Colonic mucosa (tissue), 4 donors: ENCODE results near the gene SEC24D. TPM values are rescaled to one million over a fixed set of nuclear protein-coding genes. Genes with fewer than 3 reads are reported as not detected.

Source experiments
- DNase-seq: peaks from one replicate; pipeline ENCODE4 v3.0.0-alpha.2; 2020
- H3K27ac ChIP-seq: fragments of 200-600 bp; one replicate; pipeline ENCODE4 v1.8.0; 2021
- H3K27me3 ChIP-seq: fragments of 200-600 bp; one replicate; pipeline ENCODE4 v1.8.0; 2021
- H3K36me3 ChIP-seq: fragments of 200-600 bp; one replicate; pipeline ENCODE4 v1.8.0; 2021
- H3K4me1 ChIP-seq: fragments of 200-600 bp; one replicate; pipeline ENCODE4 v1.8.0; 2021; ENCODE audit warnings: mild to moderate bottlenecking
- H3K4me3 ChIP-seq: fragments of 200-600 bp; one replicate; pipeline ENCODE4 v1.8.0; 2021
- H3K9ac ChIP-seq, 2 donors: one replicate each; pipeline ENCODE4 v1.7.0; 2013; ENCODE audit warnings: control low read depth in 2 of 2, low read depth in 2 of 2, low read length in 2 of 2
- H3K9me3 ChIP-seq: fragments of 200-600 bp; one replicate; pipeline ENCODE4 v1.8.0; 2021
- intact Hi-C: fragments of 100-400 bp; cut with DNase I; formaldehyde crosslinking; loops from one replicate; pipeline ENCODE4 v1.14.1; 2022
- total RNA-seq, 2 donors: library from RNA; stranded (reverse); fragmentation: NEBNext Ultra II Directional in 1 of 2; extraction: Animal tissue kit (Norgen Biotek cat#: 25700) in 1 of 2; gene quantifications; one replicate each; pipeline ENCODE4 v1.2.1, GENCODE V29; 2021
- TF ChIP-seq, protein P1 (sequence below): fragments of 200-600 bp; IDR thresholded peaks from one replicate; pipeline ENCODE4 v1.8.0; 2022; ENCODE audit warnings: antibody characterized with exemption, mild to moderate bottlenecking
- donor health status: healthy.
- donor health status: DM: no; HTN: no; CAD: no.
- donor health status: DM: no; HTN: no; CAD: no.

Gene SEC24D
- total RNA-seq, 2 donors from 2014 or later, result 71.8 to 77.0 TPM

- Histone ChIP-seq H3K9ac (no peak overlapping the region), H3K4me3 (no peak overlapping the region), H3K9me3 (no peaks in the 10 kb centered on the region), H3K27me3 (no peaks in the 10 kb centered on the region), H3K27ac (no peak overlapping the region), H3K36me3 (peaks cover 1% of the 10 kb centered on the region), H3K4me1 (no peaks in the 10 kb centered on the region)
- DNase-seq, result no peak
- TF ChIP-seq, protein P1, sequence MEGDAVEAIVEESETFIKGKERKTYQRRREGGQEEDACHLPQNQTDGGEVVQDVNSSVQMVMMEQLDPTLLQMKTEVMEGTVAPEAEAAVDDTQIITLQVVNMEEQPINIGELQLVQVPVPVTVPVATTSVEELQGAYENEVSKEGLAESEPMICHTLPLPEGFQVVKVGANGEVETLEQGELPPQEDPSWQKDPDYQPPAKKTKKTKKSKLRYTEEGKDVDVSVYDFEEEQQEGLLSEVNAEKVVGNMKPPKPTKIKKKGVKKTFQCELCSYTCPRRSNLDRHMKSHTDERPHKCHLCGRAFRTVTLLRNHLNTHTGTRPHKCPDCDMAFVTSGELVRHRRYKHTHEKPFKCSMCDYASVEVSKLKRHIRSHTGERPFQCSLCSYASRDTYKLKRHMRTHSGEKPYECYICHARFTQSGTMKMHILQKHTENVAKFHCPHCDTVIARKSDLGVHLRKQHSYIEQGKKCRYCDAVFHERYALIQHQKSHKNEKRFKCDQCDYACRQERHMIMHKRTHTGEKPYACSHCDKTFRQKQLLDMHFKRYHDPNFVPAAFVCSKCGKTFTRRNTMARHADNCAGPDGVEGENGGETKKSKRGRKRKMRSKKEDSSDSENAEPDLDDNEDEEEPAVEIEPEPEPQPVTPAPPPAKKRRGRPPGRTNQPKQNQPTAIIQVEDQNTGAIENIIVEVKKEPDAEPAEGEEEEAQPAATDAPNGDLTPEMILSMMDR, result no peak
- intact Hi-C loops, result no loop called here
These were observed 153.0 kb downstream of the SEC24D start for GRCh38 chr4:118682928-118683327.

DNA sequence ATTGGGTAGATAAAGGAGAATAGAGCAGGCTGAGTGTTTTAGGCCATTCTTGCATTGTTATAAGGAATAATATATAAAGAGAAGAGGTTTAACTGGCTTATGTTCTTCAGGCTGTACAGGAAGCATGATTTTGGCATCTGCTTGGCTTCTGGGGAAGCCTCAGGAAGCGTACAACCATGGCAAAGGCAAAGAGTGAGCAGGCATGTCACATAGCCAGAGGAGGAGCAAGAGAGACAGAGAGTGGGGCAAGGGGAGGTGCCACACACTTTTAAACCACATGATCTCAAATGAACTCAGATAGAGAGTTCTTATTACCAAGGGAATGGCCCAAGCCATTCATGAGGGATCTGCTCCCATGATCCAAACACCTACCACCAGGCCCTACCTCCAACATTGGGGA is 155.1 kb downstream of the SEC24D start:
- no peaks in the 10 kb centered on the region for H3K4me1 ChIP-seq
- no peak overlapping the region for H3K27ac ChIP-seq
- no peak overlapping the region for H3K9ac ChIP-seq
- H3K27me3 ChIP-seq, result no peaks in the 10 kb centered on the region
- H3K4me3 ChIP-seq, result no peak overlapping the region
- DNase-seq, result no peak
- H3K36me3 ChIP-seq, result no peaks in the 10 kb centered on the region
- TF ChIP-seq, protein P1, result no peak
- intact Hi-C loops, result no loop called here
- no peaks in the 10 kb centered on the region for H3K9me3 ChIP-seq

GRCh38 chr4:118676128-118676527 is 159.8 kb downstream of the SEC24D start:
- intact Hi-C loops, result no loop called here
- Histone ChIP-seq H3K4me3 (no peak overlapping the region), H3K9me3 (no peaks in the 10 kb centered on the region), H3K27ac (no peak overlapping the region), H3K27me3 (no peaks in the 10 kb centered on the region), H3K36me3 (no peaks in the 10 kb centered on the region), H3K9ac (no peak overlapping the region), H3K4me1 (no peaks in the 10 kb centered on the region)
- TF ChIP-seq, protein P1, result no peak
- no peak for DNase-seq

Other genes with a start within 250 kb of the SEC24D start
- 10 to 100 TPM; 33.0 to 34.1 TPM for gene METTL14, start 150.7 kb downstream of the SEC24D start, total RNA-seq
- gene SYNPO2, start 52.7 kb upstream of the SEC24D start, total RNA-seq, result 100 to 1,000 TPM in 1 of 2 donors, 1 to 10 TPM in 1; 9.5 to 266 TPM